ENCODE data around the gene PHLDA3. TPM values are rescaled to one million over a fixed set of nuclear protein-coding genes. Genes with fewer than 3 reads are reported as not detected.
A peak's percentile ranks its signal among the peaks of the same experiment; 100 is the strongest.
"Not testable (repeated sequence)": the region's sequence is repeated elsewhere in the genome, so short reads cannot be mapped to it uniquely, and the experiment has no call there.

The PHLDA3 gene
- total RNA-seq, 4 donors from 2014 or later = 17.2 to 33.3 (median 21.6) TPM

GRCh38 chr1:201481761-201482493 is 12.9 kb upstream of the PHLDA3 start:
- Histone ChIP-seq H3K27ac (peak overlapping the region; percentile 16 to 66 (median 64)), H3K27me3 (no peaks in the 10 kb centered on the region), H3K36me3 (peaks cover 17 to 18% of the 10 kb centered on the region in 2 donors), H3K9me3 (no peaks in the 10 kb centered on the region), H3K4me3 (replicated peaks in 1 of 3) (no peak overlapping the region), H3K4me1 (peaks cover 17 to 45% of the 10 kb centered on the region in 2 donors)
- WGBS, 2 donors = 7 to 9% methylated on average over 23 to 26 of the region's 35 CpGs
- intact Hi-C loops (cut with DNase I) = loop anchor here (1.0 to 5.0 kb wide), 2 partner anchors 30 to 35 kb away; no protein-coding TSS in a partner anchor
- DNase-seq = peak; percentile 93 to 95
- TF ChIP-seq, protein P1, sequence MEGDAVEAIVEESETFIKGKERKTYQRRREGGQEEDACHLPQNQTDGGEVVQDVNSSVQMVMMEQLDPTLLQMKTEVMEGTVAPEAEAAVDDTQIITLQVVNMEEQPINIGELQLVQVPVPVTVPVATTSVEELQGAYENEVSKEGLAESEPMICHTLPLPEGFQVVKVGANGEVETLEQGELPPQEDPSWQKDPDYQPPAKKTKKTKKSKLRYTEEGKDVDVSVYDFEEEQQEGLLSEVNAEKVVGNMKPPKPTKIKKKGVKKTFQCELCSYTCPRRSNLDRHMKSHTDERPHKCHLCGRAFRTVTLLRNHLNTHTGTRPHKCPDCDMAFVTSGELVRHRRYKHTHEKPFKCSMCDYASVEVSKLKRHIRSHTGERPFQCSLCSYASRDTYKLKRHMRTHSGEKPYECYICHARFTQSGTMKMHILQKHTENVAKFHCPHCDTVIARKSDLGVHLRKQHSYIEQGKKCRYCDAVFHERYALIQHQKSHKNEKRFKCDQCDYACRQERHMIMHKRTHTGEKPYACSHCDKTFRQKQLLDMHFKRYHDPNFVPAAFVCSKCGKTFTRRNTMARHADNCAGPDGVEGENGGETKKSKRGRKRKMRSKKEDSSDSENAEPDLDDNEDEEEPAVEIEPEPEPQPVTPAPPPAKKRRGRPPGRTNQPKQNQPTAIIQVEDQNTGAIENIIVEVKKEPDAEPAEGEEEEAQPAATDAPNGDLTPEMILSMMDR (IDR thresholded peaks at IDR 0.05) = peak; percentile 83 to 99 (median 94)
- peak in 1 of 2 donors; percentile 35 for TF ChIP-seq POLR2A (IDR thresholded peaks at IDR 0.05)

DNA sequence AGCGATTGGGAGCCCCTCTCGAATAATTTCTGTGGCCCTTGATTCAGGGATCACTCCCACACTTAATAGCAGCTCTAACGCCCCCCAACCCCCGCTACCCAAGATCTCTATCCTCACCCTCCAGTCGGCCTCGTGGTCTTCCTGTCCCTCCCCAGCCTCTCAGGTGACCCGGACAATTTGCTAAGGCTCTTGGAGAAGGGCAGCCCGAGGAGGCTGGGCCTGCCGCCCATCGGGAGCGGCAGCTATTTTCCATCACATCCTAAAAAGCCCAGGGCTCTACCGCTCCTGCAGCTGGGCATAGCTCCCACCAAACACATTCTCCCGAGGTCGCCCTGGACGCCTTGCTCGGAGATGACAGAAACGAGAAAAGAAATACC is 12.0 kb upstream of the PHLDA3 start:
- Histone ChIP-seq H3K27me3 (no peaks in the 10 kb centered on the region), H3K36me3 (peaks cover 17 to 18% of the 10 kb centered on the region in 2 donors), H3K4me3 (replicated peaks in 1 of 3) (peak overlapping the region in 1 of 3 donors; percentile 17), H3K9me3 (no peaks in the 10 kb centered on the region), H3K4me1 (peaks cover 17 to 48% of the 10 kb centered on the region in 2 donors), H3K27ac (peak overlapping the region in 2 of 3 donors; percentile 60 to 66)
- WGBS, 2 donors = 13 to 16% methylated on average over 17 of the region's 17 CpGs
- DNase-seq = peak in 1 of 2 donors; percentile 27
- TF ChIP-seq POLR2A (IDR thresholded peaks at IDR 0.05) = no peak
- TF ChIP-seq, protein P1 (IDR thresholded peaks at IDR 0.05) = no peak
- intact Hi-C loops (cut with DNase I) = loop anchor here (5.0 kb wide), 1 partner anchor 34 kb away; no protein-coding TSS in a partner anchor

DNA sequence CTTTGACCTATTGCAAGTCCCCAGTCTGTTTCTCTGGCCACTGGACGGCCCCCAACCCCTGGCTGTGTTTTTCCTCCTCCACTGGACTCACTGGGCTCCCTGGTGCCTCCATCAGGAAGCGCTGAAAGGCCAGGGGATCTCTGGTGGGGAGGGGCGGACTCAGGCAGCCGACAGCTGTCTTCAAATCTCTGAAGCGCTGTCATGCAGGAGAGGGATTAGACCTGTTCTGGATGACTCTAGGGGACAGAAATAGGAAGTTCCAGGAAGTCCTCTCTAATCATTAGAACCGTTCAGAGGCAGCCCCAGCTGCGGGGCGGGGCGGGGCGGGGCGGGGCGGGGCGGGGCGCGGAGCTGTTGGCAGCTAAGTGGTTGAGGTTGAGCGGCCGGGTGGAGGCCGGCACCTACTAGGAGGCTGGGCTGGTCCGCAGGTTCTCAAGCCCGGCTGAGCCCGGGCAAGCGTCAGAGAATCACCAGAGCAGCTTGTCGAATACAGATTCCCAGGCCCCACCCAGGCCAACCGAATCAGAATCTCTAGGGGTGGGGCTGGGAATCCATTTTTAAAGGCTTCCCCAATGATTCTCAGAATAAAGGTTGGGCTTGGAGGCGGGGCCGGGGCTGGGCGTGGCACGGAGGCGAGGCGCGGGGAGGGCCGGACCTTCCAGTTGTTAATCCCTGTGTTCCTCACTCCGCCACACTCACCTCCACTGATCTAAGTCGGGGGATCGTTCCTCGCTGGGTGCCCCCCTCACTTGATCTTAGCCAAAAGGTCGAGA is 11.4 kb upstream of the PHLDA3 start:
- 5 to 10% methylated on average over 16 to 20 of the region's 37 CpGs for WGBS, 2 donors
- Histone ChIP-seq H3K4me1 (peaks cover 17 to 42% of the 10 kb centered on the region in 2 donors), H3K9me3 (no peaks in the 10 kb centered on the region), H3K27me3 (no peaks in the 10 kb centered on the region), H3K36me3 (peaks cover 17 to 18% of the 10 kb centered on the region in 2 donors), H3K27ac (peak overlapping the region; percentile 53 to 66 (median 60)), H3K4me3 (replicated peaks in 1 of 3) (peak overlapping the region in 1 of 3 donors; percentile 17)
- intact Hi-C loops (cut with DNase I) = loop anchor here (5.0 kb wide), 1 partner anchor 33 kb away; no protein-coding TSS in a partner anchor
- TF ChIP-seq, protein P1 (IDR thresholded peaks at IDR 0.05) = peak in 1 of 6 experiments; percentile 10
- TF ChIP-seq POLR2A (IDR thresholded peaks at IDR 0.05) = peak in 1 of 2 donors; percentile 38
- peak; percentile 83 to 86 for DNase-seq

- WGBS, 2 donors = 90 to 92% methylated on average over 4 of the region's 4 CpGs
- H3K4me3 ChIP-seq (replicated peaks in 1 of 3) = no peak overlapping the region
- H3K27me3 ChIP-seq = no peaks in the 10 kb centered on the region
- peaks cover 9% of the 10 kb centered on the region in 2 donors for H3K36me3 ChIP-seq
- H3K4me1 ChIP-seq = peaks cover 17 to 38% of the 10 kb centered on the region in 2 donors
- no peak for DNase-seq
- H3K27ac ChIP-seq = no peak overlapping the region
- intact Hi-C loops (cut with DNase I) = no loop called here
- TF ChIP-seq POLR2A (IDR thresholded peaks at IDR 0.05) = no peak
- TF ChIP-seq, protein P1 (IDR thresholded peaks at IDR 0.05) = no peak
- H3K9me3 ChIP-seq = no peaks in the 10 kb centered on the region
Observed at GRCh38 chr1:201479201-201479730, 10.3 kb upstream of the PHLDA3 start.

- H3K27ac ChIP-seq; H3K27me3 ChIP-seq; intact Hi-C loops (cut with DNase I); H3K9me3 ChIP-seq; H3K36me3 ChIP-seq; DNase-seq; H3K4me3 ChIP-seq (replicated peaks in 1 of 3): not testable (repeated sequence)
- 85 to 95% methylated on average over 3 of the region's 3 CpGs for WGBS, 2 donors
- H3K4me1 ChIP-seq = peaks cover 17 to 38% of the 10 kb centered on the region in 2 donors
Observed at GRCh38 chr1:201478666-201479065, 9.7 kb upstream of the PHLDA3 start.
